Stimulated activated CD4-positive, alpha-beta T cell treated with anti-CD3 and anti-CD28 coated beads, Interleukin-2, amount 100 ng/mL, for 4 hours (primary cell): Measurements from ENCODE around the gene ICA1.
A peak's percentile ranks its signal among the peaks of the same experiment; 100 is the strongest.

ENCODE experiments used
- DNase-seq: peaks from one replicate; pipeline ENCODE4 v3.0.0-alpha.2; 2020; ENCODE audit warnings: low read depth

Gene ICA1

DNA sequence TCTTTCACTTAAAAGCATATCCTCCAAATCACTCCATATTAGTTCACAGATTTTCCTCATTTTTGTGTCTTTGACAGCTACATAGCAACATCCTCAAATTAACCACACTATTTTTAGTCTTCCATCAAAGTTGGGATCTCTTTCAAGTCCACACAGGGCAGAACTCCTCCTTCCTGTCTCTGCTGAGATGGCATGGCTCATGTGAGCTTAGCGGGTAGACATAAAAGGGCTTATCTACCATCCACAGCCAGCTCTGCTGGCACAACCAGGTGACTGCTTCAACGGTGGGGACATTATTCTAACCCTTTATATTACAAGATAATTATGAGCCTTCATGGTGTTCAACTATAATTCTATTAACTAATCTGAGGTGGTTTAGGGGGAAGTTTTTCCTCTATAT is 35.5 kb downstream of the ICA1 start:
- no peak for DNase-seq

DNA sequence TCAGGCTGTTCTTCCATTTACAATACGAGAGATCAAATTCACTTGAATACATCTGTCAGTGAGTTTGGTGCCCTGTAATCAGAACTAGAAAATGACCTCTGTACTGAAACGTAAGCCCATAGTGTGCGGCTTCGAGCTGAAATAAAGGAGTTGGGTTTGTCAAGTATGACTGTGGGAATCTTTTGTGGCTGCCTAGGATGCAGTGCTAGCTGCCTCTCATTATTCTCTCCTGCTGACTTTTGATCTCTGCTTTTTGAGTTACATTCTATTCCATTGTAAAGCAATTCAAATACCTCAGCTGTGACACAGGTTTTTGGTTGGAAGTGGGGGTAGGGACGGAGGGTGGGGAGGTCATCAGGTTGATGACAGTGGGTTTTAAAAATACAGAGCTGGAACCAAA is 40.4 kb downstream of the ICA1 start:
- no peak for DNase-seq

DNA sequence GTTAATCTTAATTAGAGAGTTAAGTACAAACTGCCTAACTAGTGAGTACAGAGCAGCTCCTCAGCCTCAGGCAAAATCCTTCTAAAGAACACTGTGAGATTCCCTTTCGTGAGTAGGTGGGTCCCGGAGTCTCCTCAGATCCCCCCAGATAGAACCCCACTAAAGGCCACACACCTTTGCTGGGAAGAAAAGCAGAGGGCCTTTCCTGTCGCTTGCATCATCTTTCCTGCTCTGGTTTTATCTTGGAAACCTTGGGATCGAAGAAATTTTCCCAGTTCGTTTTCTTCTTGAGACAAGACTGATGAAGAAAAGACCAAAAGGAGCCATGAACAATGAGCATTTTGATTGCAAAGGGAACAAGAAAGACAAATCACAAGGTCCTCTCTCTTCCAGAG is 40.9 kb downstream of the ICA1 start:
- no peak for DNase-seq

DNA sequence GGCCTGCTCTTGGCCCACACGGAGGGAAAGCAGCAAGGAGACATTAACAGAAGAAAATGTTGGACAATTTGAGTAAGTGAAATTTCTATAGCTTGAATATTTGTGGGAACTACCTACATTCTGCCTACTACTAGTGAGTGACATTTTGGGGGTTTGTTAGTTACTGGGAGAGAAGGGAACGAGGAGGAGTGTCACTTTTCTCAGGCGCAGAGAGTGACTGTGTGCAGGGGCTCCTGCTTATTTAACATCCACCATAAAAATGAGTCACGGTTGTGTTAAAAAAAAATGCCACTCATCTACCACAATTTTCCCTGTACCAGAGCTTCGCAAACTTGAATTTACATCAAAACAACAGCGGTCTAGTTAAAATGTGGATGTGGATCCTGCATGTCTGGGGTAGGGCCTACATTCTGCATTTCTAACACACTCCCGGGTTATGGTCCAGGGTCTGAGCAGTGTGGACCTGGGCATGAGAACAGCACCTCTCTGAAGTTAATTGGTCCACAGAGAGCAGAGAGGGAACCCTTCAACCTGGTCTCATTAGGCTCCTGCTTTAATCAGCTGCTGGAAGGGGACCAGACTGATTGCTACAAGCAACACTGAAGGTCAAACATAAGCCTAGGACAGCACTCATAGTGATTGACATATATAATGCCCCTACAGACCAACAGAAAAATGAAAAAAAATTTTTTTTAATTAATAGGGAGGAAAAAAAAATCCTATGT is 41.4 kb downstream of the ICA1 start:
- no peak for DNase-seq

DNA sequence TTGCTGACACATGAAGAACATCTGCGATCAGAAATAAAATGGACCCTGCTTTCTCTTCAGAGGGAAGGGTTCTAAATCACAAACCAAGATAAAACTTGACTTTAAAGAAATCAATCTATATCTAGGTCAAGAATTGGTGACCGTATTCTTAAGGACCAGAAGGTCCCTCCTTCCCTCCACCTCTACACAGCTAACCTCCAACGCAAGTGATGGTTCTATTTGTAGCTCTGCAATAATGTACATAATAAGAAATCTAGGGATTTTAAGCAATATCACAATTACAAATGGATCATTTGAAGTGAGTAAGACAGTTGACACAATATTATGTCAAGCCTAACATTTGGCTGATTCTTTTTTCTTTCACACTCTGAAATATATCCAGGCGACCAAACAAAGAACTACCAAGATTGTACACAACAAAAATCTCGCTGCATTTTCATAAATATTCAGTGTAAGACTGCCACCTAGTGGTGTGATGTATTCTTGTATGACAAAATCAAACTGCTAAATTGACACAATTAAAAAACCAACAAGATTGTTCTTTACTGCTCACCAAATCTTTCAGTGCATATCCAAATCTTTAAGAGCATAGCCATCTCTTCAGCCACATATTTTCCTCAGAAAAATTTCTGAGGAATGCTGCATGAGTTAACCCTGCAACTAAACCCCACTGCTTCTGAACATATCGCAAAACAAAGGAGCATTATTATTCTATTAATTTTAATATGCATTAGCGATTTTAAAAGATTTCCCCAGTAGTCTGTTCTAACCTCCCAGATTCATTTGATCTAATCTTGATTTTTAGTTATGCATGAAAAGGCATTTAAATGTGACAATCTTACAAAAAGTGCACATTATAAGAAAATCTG is 44.5 kb downstream of the ICA1 start:
- DNase-seq = peak; percentile 16

DNA sequence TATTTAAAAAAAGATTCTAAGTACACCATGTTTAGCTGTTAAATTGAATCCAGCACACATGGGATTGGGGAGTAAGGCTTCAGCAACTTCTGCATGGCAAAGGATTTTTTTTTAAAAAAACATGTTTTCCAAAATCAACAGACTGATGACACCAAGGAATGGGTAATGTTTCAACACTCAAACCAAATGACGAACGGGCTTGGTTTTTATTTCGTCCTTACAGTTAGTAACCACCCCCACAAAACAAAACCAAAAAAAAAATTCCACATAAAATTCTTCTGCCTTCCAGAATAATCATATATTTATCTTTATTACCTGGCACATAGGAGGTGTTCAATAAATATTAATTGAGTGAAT is 45.7 kb downstream of the ICA1 start:
- no peak for DNase-seq

DNA sequence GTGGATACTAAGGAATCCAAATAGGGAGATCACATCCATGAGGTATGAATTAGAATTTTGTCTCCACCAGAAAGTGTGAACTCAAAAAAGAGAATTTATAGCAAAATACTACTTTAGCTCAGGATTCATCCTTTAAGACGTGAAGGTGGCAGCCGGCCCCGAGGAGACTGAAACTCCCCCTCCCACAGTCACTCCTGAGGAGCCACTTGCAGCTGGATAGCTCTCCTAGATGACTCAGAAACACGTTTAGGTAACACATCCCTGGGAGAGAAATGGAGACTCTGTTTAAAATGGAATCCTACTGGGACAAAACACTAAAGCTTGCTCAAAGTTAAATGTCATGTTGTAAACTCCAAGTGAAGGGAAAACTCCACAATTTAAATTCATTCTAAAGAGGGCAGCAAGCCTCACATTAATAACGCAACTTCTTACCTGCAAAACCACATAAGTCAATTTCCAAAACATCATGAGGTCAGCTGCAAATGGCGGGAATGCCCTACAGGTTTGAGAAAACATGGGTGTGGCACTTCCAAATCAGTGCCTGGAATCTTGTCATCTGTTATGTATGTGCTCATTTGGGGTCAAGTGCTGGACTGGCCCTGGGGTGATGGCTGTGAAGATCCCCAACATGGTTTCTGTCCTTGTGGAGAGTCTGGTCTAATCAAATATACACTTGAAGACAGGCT is 46.2 kb downstream of the ICA1 start:
- no peak for DNase-seq

DNA sequence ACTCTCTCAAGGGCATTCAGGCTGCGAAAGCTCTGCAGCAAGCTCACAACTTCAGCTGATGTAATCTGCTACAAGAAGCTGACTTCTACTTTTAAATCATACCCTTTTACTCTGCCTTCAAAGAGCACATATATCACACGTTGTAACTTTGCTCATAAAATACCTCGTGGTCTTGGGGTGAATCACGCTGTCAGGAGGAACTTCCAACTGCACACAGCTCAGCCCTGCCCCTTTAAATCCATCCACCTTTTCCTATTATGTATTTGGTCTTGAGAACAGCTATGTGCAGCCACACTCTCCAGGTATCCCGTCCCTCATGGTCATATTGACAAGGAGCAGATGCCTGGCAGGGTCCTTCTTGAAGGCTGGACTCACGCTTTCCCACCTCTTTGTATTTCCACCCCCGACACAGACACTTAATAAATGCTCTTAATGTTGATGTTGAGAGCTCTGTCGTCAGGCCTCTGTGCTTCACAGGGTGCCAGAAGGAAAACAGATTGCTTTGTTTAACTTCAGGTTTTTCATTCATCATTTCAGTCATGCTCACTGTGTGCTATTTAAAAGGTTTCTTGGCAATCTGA is 47.6 kb downstream of the ICA1 start:
- no peak for DNase-seq

DNA sequence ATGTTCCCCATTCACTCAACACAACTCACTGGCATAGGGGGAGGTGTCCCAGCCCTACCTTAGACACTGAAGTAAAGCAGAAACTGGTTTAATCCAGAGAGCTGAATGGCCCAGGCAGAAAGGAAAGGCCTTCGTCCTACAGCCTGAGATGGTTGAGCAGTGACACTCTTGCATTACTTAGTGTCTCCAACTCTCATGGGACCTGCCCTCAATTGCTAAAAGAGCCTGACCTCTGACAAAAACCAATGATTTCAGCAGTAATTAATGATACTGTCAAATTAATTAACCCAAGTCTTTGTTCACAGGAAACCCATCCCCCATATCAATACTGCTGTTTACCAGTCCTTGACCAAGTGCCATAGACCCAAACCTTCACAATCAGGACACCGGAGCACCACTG is 48.6 kb downstream of the ICA1 start:
- DNase-seq = no peak

DNA sequence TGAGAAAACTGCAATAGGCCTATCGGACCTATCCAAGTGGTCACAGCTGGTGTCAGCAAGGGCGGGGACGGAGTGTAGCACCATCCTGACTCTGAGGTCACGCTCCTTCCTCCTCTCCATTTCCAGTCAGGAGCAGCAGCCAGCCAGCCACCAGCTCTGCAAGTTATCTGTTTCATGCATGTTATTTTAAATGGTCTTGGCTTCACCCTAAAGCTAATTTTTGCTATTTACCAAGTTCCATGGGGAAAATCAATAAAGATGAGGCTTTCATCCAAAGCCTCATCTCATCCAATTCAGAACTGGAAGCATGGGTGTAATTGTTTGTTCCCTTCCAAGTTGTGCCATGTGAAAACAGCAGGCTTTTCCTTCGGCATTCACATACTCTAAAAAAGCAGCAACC is 49.3 kb downstream of the ICA1 start:
- DNase-seq = no peak

DNA sequence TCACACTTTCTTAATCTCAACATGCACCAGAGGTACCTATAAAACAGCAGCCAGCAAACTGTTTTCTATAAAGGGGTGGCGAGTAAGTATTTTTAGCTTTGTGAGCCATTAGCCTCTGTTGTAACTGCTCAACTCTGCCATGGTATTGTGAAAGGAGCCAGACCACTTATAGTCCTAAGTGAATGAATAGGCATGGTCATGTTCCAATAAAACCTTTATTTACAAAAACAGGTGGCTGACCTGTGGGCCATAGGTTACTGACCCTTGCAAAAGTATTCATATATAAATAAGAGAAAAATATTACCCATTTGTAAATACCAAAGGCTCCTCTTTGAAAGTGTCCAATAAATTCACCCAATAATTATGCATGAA is 50.3 kb downstream of the ICA1 start:
- DNase-seq = no peak

DNA sequence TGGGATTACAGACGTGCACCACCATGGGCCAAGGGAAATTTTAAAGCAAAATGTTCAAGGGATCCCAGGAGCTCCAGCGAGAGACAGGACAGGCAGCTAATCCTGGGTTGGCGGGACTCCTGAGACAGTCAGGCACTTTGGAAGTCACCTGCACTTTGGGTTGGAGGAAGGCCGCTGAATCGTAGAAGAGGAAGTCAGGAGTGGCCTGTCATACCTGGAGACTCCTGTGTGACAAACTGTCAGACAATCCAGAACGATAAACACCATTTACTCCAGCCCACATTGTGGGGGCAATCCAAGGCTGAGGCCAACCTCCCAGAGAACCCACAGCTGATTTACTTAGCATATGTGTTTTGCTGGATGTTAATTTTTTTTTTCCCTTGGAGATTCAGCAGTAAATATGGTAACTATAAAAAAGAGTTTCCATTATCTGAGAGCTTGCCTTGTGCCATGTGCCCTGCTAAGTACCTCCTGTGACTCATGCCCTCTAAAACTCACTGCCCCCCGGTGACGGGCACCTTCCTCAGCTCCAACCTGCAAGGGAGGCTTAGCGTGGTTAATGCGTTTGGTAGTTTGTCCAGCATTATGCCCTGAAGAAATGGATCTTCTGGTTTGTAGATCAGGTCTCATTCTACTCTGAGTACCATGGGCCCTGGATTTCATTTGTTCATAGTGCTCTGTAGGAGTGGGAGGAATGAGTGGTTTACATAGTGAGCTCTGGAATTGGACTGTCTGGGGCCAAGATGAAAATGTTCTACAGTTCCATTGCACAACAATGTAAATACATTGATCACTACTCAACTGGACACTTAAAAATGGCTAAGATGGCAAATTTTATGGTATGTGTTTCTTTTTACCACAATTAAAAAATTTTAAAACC is 50.9 kb downstream of the ICA1 start:
- no peak for DNase-seq

DNA sequence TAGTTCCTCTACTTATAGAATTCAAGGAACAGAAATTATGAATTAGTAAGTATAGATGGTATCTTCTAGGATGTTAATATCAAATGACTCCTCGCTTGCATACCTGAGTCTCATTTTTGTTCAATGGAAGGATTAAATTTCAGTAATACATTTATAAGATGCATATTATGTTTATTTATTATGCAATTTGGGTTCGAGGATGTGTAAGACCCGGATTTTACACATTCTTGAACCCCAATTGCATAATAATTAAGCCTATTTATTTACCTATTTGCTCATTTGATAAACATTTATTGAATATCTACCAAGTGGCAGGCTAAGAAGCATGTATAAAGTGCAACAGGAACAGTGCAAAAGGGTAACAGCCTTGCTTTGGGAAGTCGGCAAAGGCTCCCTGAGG is 52.6 kb downstream of the ICA1 start:
- DNase-seq = no peak

DNA sequence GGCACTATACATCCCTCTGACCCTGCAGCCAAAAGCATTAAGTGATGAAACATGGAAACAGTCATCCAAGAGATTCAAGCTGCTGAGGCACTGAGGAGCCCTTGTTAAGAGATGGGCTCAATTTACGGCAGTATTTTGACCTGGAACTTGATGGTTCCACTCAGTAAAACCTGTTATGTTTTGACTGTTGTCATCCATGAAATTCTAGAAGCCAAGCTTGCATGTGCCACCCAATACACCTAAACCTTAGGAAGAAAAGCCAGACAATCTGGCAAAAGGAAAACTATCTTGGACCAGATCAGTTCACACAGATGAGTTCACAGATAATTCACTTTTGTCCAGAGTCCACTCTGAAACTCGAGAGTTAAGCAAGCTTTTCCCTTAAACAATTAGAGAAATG is 53.2 kb downstream of the ICA1 start:
- DNase-seq = no peak

DNA sequence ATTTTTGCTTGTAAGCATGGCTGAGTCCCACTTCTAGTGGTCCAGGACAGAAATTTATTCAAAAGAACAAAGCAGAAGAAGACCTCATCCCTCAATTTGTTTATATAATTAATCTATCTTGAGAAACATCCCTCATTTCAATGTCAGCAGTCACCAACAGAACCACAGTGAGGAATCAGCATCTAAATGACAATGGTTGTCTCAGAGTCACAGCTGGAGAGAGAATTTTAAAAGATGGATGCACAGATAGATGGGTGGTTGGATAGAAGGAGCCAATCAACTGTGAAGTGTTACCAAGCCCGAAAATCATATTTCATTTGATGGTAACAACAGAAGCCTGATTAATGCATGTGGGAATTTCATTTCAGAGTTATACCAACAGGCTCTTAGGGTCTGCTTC is 55.0 kb downstream of the ICA1 start:
- no peak for DNase-seq

DNA sequence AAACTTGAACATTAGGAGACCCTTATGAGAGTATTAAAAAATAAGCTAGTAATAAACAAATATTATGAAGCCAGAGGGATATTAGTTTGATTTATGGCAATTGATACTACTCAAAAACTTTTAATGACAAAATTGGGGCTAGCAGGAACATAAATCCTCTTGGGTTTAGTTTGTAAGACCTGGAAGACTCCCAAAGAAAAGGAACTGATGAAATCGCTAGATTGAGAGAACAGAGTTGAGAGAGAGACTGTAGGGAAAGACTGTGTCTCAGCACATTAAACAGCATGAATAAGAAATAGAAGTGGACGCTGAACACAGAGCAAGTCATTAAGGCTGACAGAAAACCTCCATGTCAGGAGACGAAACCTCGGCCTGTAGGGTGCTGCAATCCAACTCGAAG is 56.4 kb downstream of the ICA1 start:
- no peak for DNase-seq

DNA sequence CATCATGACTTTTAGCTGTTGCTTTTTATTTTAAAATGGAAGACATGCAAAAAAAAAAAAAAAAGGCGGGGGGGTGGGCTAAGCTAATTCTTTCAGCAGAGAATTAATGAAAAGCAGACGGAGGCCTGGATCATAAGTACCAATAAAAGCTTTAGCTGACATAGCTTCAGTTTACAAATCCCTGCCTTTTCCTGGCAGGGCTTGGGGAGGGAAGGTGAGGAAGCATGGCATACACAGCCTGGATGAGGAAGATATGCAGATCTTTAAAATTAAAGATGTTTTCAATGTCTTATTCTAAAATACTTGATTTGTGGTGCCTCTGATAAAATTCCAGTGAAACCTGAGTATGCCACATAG is 57.0 kb downstream of the ICA1 start:
- no peak for DNase-seq

DNA sequence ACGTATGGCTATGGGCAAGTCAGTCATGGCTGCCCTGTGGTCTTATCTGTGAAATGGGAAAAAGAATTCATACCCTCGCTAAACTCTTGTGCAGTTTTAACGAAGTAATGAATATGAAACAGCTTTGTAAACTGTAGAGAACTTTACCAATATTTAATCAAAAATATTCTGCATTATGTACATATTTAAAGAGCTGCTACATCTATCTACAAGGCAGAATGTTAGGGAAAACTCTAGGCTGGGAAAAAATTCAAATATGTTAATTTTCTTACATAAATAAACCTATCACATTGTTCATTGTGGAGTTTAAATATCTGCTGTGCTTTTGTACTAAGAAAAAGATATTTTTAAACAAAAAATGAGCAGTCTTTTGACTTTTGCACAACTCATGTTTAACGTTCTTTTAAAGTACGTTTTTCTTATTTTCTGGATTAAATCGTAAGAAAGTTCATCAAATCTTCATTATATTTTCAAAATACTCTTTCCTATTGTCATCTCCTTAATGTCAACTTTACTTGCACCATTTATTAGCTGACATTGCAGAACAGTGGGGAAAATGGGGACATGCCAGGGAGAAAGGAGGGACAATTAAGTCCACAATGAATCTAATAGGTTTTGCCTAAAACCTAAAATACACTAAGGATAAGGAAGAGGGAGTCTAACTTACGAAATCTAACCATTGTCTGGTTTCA is 57.5 kb downstream of the ICA1 start:
- no peak for DNase-seq

DNA sequence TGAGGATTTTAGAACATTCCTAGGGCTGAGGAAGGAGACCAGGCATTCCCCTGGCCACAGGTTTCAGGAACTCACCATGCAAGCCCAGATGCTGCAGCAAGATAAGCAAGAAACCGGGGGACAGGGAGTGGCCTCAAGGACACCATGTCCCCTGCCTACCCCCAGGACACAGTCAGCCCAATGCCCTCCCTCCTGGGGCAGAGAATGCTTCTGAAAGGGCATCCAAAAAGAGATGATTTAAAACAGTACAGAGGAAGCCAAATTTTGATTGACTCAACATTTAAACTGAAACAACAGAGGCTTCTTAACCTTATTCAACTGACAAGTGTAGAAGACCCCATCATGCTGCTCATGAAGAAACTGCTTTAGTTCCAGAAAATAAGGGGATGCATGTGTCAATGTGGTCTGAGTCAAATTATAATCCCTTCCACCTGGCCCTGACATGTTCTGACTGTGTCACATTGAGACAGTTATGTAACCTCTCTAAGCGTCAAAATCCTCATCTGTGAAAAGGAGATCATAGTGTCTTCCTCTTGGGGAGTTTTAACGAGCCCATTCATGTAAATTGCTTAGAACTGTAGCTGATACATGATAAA is 60.0 kb downstream of the ICA1 start:
- no peak for DNase-seq

DNA sequence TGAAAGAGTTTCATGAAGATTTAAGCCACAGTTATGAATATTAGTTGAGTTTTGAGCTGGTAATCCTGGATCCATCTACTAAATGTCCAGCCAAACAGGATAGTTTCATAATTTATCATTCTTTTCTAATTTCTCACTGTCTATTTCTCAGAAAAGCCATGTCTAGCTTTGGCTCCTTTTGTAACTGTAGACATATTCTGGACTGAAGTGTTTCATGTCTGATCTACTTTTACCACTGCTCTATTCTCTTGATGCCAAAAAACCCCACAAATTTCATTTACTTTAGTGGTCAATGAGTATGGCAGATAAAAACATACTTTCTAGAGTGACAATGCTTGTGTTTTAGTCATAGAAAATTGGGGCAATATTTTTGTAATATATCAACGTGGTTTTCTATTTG is 61.2 kb downstream of the ICA1 start:
- DNase-seq = no peak

DNA sequence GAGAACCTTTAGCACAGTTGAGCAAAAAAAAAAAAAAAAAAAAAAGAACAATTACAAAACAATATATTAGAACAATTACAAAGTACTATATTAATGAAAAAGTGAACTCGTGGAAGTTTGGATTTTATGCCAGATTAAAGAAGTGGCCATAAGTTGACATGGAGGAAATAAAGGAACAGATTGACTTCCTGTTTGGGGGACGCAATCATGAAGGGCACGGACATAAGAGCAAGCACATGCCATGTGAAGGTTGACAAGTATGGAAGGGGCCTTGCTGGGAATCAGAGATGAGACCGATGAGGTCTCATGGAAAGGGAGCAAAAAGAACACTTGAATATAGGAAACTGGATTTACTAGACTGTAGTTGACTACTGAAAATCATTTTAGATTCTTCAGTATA is 61.7 kb downstream of the ICA1 start:
- DNase-seq = no peak
